HS-27A (cell line): ENCODE results near the gene VASH1.

Source experiments
- DNase-seq: peaks from one replicate; pipeline ENCODE4 v3.0.0-alpha.2; 2012; ENCODE audit warnings: low read depth, missing footprints

The VASH1 gene

GRCh38 chr14:76784881-76785280 is 23.6 kb downstream of the VASH1 start:
- peak; percentile 8 for DNase-seq

GRCh38 chr14:76786601-76787000 is 25.3 kb downstream of the VASH1 start:
- DNase-seq = no peak

GRCh38 chr14:76792422-76792821 is 31.2 kb downstream of the VASH1 start:
- no peak for DNase-seq

- no peak for DNase-seq
Measured at GRCh38 chr14:76793324-76793723, 32.1 kb downstream of the VASH1 start.

- no peak for DNase-seq
Measured at GRCh38 chr14:76793956-76794355, 32.7 kb downstream of the VASH1 start.

GRCh38 chr14:76806446-76806845 is 45.2 kb downstream of the VASH1 start:
- DNase-seq = no peak

- no peak for DNase-seq
Measured at GRCh38 chr14:76808011-76808410, 46.7 kb downstream of the VASH1 start.

- no peak for DNase-seq
Measured at GRCh38 chr14:76808990-76809389, 47.7 kb downstream of the VASH1 start.

- DNase-seq = no peak
Measured at GRCh38 chr14:76810525-76810924, 49.3 kb downstream of the VASH1 start.

GRCh38 chr14:76810953-76811400 is 49.7 kb downstream of the VASH1 start:
- no peak for DNase-seq

GRCh38 chr14:76811561-76811960 is 50.3 kb downstream of the VASH1 start:
- no peak for DNase-seq

GRCh38 chr14:76812093-76812421 is 50.8 kb downstream of the VASH1 start:
- DNase-seq = no peak

- DNase-seq = peak; percentile 62
Measured at GRCh38 chr14:76812422-76813383, 51.4 kb downstream of the VASH1 start, which contains the start of gene ANGEL1. TSS of gene ANGEL1 (minus strand) at chr14:76812882. CDS start at chr14:76812827, 55 bp downstream.

GRCh38 chr14:76814726-76815645 is 53.7 kb downstream of the VASH1 start:
- DNase-seq = no peak

- DNase-seq = no peak
Measured at GRCh38 chr14:76820700-76821099, 59.4 kb downstream of the VASH1 start.

GRCh38 chr14:76826122-76826521 is 64.9 kb downstream of the VASH1 start, which contains the start of gene LRRC74A:
TSS of gene LRRC74A (plus strand) at chr14:76826408. CDS start at chr14:76826698, 290 bp downstream.
- no peak for DNase-seq

GRCh38 chr14:76827696-76828296 is 66.5 kb downstream of the VASH1 start:
- DNase-seq = no peak

- no peak for DNase-seq
Measured at GRCh38 chr14:76828339-76829012, 67.2 kb downstream of the VASH1 start.

- no peak for DNase-seq
Measured at GRCh38 chr14:76829013-76829365, 67.7 kb downstream of the VASH1 start.

GRCh38 chr14:76829650-76830421 is 68.6 kb downstream of the VASH1 start:
- no peak for DNase-seq

- no peak for DNase-seq
Measured at GRCh38 chr14:76830556-76830955, 69.3 kb downstream of the VASH1 start.
